GM19455 (cell line): Measurements from ENCODE around the gene CD109.
"Not testable (repeated sequence)": the region's sequence is repeated elsewhere in the genome, so short reads cannot be mapped to it uniquely, and the experiment has no call there.

Experiments used
- ATAC-seq: cut with Tn5 transposase; IDR thresholded peaks from one replicate; pipeline ENCODE4 v1.9.1; 2021; ENCODE audit not compliant: unreplicated experiment

Gene CD109

DNA sequence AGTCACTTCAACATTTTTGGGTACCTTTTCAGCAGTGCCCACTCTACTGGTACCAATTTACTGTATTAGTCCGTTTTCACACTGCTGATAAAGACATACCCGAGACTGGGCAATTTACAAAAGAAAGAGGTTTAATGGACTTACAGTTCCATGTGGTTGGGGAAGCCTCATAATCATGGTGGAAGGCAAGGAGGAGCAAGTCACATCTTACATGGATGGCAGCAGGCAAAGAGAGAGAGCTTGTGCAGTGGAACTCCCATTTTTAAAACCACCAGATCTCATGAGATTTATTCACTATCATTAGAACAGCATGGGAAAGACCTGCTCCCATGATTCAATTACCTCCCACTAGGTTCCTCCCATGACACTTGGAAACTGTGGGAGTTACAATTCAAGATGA, 12.4 kb upstream of the CD109 start:
- ATAC-seq: not testable (repeated sequence)

DNA sequence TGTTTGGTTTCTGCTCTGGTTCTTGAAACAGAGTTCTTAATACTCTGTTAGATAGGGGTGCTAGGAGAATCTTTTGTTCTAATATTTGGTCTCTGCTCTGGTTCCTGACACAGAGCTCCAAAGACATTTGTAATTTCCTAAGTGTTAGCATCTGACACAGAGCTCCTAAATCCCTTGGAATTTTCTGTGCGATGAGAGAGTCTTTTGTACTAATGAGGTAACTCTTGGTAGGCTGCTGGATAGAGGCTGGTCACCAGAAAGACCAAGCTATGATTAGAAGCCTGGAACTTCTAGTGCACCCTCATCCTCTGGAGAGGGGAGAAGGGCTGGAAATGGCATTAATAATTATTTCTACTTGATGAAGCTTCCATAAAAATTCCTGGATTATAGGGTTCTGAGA, 7.7 kb upstream of the CD109 start:
- no peak for ATAC-seq

DNA sequence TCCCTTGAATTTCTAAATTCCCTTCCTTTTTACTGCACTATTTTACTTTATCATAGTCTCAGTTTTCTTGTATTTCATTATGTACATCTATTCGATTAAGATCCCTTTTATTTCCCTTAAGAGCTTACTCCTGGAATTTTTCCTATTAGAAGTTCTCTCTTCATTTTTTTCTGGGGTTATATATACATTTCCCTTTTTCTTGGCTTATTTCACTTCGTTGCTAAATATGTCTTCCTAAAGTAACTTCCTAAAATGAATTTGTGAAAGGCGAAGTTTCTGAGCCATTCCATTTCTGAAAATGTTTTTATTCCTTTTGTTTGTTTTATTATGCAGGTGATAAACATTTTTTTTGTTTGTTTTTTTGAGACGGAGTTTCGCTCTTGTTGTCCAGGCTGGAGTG, 5.9 kb upstream of the CD109 start:
- ATAC-seq: no peak

DNA sequence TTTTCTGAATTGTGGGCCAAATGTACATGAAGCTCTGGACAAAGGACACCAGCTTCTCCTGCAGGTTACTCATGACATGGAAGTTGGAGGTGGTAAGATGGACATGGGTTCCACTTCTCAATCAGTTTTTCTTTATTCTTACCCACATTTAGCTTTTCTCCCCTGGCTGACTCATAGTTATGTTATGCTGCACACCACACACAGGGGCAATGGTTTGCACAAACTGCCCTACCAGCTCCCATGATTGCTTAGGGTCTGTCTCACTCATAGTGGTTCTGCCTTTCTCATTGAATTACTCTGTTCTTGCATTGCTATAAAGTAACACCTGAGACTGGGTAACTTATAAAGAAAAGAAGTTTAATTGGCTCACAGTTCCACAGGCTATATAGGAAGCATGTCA, 4.5 kb upstream of the CD109 start:
- no peak for ATAC-seq

DNA sequence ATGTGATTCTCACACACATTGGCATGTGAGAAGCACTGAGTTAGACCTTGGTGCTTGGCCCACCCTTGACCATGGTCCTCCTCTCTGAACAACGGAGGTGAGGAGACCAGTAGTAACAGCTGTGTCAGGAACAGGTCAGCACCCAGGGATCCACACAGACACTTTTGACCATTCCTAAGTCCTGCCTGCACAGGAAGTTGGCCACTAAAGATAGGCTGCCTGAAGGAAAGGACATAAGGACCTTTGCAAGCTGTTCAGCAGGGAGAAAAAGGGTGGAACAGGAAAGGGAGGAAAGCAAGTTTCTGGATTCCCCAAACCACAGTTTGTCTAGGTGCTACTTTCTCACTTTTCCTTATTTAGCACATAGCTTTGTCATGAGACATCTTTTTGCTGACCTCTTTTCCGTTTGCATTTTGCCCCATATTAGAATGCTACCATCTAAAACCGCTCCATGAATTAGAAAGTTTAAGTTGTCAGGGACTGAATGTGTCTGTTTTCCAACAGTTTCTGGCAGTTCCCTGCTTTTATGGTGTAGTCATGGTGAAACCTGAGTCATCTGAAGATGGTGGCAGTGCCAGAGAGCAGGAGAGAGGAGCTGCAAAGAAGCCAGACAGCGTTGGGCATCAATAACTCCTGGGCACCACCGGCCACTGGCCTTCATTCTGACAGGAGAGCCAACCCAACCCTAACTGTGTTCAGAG, 1.1 kb upstream of the CD109 start:
- no peak for ATAC-seq

DNA sequence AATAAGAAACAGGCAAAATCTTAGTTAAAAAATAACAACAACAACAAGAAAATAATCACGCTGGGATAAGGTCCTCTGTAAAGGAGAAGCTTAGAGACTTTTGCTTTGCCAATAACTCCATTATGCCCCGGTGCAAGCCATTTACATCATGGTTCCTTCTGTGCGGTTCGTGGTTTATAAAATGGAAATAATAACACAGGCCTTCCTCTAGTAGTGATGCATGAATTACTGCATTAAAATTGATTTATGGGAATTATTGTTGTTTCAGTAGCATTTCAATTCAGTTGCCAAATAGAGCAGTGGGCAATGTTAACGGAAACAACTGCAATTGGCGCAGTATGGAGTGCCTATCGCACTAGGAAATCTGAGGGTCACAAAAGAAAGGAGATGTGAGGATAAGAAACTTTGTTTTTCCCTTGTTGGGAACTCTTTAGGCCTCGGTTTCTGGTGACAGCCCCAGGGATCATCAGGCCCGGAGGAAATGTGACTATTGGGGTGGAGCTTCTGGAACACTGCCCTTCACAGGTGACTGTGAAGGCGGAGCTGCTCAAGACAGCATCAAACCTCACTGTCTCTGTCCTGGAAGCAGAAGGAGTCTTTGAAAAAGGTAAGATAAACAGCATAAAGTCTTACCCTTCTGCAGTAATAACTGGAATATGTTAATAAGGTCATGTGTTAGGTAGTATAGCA, 1.1 kb downstream of the CD109 start:
- no peak for ATAC-seq

DNA sequence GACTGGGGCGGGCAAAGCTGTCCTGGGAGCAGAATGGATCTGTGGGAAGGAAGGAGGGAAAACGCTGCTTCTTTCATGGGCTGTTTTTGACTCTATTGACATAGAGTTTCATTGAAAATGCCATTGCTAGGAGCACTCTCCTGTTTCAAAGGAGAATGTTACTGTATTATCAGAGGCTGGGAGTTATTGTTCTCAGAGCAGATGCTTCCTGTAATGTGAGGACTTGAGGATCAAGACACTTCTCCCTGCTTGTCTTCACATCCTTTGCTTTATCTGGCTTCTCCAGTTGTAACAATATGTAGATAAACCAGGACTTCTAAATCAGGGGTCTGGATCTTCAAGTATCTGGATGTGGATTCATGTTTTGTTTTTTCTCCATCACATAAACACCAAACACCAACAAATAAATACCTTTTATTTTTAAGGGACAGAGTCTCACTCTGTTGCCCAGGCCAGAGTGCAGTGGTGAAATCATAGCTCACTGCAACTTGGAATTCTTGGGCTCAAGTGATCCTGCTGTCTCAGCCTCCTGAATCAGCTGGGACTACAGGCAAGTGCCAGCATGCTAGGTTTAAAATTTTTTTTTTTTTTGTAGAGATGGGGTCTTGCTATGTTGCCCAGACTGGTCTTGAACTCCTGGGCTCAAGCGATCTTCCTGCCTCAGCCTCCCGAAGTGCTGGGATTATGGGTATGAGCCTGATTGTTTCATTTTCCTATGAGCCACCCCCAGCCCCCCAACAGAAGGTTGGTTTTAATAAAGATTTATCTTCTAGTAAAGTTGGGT, 3.9 kb downstream of the CD109 start:
- no peak for ATAC-seq

DNA sequence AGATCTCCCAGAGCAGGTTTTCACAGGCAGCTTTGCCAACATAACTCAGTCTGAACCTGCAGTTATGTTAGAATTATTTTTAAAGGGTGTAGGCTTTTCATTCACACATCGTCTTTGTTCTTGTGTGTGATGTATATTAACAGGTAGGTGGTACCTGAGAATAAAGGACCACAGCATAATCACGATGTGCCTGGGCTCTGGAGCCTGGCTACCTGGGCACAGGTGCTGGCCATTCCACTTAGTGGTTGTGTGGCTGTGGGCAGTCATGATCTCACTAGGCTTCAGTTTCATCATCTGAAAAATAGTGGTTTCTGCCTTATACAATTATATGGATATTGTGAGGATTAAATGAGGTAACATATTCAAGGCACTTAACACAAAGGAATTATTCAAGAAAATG, 6.4 kb downstream of the CD109 start:
- ATAC-seq: no peak

DNA sequence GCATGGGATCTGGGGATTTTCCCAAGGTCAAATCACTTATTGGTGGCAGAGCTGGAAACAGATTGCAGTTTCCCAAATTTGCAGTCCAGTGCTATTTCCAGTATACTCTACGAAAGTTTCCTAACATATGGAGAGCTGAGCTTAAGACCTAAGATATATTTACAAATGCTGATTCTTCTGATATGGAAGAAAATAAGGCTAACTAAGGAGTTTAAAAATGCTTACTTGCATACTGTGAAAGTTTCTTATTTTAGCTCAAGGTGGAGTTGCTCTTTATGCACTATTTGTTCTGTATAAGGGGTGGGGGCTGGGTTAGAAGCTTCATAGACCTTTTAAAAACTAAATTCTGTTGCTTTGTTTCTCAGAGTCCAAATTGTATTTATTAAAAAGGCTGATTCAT, 7.5 kb downstream of the CD109 start:
- ATAC-seq: no peak

DNA sequence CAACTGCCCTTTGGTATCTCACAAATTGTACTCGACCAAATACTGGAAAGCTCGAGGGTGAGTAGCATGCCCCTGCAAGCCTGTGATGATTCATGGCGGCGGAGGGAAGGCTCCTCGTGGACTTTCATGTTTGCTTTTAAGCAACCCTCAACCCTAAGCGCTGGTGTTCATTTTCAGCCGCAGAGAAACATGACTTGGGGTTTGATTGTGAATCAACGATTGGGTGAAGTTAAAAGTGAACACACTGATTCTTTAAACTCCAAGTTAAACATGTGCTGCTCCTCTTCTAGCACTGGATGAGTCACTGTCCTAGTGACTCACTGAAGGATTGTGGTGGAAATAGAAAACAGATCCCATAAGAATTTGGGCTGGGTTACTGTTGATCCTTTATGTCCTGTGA, 8.3 kb downstream of the CD109 start:
- ATAC-seq: no peak

DNA sequence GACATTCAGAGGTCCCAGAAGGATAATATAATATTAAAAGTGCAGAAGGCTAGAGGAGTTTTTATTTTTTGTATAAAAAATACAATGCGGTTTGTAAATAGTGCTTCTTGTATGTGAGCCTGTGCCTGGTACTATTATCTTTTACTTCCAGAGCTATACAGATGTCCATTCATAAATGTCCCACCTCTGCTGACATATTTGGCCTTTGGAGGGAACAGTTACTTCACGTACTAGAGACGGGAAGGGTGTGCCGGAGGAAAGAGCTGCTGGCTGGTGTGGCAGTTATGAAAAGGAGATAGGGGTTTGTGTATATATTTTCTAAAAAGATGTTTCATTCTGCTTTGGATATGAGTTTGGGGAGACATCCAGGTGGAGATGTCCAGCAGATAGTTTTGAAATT, 8.8 kb downstream of the CD109 start:
- no peak for ATAC-seq

DNA sequence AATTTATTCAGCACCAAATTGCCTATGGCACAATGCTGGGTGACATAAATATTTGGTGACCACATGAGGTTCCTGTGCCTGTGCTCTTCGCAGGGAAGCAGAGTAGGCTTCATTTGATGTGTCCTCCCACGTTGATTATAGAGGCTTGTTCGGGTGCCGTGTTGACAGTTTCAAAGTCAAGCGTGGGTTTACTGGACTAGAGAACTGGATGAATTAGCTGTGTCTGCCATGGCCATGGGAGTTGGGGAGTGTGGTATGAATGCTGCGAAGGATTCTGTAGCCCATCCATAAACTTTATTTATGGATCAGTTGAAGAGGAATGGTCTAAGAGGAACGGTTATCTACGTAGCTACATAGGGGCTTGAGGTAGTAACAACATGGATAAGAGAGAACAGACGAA, 11.0 kb downstream of the CD109 start:
- ATAC-seq: no peak

DNA sequence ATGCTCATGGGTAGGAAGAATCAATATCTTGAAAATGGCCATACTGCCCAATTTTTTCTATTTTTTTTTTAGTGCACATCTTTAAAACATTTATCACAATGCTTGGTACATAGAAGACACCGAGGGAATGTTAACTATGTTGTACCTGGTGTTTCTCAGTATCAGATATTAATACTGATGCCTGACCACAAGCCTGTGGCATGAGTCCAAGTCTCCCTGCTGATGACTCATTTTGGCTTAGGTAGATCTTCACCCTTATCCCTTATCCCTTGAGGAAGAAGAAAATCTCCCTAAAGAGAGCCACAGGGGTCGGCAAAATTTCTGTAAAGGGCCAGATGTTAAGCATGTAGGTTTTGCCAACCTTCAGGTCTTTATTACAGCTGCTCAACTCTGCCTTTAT, 14.5 kb downstream of the CD109 start:
- ATAC-seq: no peak

DNA sequence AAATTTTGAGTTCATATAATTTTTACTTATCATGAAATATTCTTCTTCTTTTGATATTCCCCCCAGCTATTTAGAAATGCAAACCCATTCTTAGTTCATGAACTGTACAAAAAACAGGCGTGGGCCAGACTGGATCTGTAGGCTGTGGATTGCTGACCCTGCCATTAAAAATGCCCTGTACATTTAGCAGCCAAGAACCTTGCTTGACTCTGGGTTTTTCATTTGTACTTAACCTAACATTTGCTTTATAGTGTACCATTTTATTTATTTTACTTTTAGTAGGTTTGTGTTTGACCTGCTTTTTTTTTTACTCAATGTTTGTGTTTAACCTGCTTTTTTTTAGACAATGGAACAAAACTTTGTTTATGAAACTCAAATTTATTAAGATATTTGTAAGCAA, 14.9 kb downstream of the CD109 start:
- no peak for ATAC-seq

DNA sequence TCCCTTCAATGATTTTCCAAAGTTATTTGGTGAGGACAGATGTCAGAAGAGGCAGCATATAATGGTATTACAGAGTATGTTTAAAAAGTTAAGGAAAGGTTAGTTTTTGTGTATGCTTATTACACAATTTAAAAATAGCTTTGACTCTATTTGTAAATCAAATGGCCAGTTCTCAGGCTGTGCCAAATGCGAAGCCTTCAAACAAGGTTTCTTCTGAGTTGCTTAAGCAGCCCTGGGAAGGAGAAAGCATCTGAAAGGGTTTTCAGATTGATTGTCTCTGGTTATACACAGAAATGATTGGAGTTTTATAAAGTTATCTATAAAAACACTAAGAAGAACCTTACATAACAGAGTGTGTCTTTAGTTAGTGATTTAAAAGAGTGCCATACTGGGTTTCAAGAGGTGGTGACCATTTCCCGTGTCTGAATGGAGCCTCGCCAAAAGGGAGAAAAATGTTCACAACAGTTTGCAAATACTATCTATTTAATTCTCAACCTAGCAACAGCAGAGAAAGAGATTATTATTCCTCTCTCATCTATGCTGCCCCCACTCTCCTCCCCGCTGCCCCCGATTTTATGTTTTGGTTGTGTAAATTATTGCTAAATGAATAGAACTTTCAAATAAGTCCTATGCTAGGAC, 16.7 kb downstream of the CD109 start:
- ATAC-seq: no peak

DNA sequence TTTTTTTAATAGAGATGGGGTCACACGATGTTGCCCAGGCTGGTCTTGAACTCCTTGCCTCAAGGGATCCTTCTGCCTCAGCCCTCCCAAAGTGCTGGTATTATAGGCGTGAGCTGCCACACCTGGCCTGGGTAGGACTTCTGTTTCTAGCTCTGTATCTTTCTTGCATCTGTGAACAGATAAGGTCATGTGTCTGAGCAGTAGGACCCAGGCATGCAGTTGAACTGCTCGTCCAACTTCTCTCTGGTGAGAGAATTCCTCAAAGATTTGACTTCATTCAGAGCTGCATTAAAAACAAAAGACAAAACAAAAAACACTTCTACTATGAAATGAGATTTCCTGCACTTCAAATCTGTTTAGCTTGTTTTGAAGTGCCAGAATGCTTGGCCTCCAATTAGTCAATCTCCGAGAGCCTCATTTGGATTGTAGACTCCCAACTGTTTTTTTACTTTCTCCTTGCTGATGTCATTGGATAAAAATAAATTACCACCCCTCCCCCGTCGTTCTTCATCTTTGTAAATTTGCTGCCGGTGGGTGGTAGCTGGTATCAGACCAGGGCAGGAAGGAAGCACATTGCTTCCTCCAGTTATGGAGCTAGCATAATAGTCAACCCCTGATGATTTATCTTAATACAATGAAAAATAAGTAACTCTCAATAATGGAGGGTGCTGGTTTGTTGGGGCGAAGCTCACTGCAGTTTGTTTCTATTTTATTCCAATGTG, 17.6 kb downstream of the CD109 start:
- no peak for ATAC-seq

DNA sequence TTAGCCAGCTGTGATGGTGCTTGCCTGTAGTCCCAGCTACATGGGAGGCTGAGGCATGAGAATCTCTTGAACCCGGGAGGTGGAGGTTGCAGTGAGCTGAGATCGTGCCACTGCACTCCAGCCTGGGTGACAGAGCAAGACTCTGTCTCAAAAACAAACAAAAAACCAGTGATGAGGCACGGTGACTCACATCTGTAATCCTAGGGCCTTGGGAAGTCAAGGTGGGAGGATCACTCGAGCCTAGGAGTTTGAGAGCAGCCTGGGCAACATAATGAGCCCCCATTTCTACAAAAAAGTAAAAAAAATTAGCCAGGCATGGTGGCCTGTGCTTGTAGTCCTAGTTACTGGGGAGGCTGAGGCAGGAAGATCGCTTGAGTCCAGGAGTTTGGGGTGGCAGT, 19.1 kb downstream of the CD109 start:
- ATAC-seq: not testable (repeated sequence)

DNA sequence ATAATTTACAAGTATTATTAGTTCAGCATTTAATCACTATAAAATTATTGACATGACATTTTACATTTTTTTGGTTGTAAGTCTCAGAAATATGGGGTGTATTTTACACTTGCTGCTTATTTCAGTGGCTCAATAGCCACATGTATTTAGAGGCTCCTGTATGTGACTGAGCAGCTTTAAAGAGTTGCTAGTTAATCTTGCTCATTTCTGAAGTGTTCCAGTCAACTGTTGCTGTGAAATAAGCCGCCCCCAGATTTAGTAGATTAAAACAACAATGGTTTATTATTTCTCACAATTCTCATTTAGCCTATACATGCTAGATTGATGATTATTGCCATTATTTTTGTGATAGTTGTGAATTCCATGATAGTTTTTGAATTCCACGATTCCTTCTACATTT, 23.0 kb downstream of the CD109 start:
- ATAC-seq: no peak

DNA sequence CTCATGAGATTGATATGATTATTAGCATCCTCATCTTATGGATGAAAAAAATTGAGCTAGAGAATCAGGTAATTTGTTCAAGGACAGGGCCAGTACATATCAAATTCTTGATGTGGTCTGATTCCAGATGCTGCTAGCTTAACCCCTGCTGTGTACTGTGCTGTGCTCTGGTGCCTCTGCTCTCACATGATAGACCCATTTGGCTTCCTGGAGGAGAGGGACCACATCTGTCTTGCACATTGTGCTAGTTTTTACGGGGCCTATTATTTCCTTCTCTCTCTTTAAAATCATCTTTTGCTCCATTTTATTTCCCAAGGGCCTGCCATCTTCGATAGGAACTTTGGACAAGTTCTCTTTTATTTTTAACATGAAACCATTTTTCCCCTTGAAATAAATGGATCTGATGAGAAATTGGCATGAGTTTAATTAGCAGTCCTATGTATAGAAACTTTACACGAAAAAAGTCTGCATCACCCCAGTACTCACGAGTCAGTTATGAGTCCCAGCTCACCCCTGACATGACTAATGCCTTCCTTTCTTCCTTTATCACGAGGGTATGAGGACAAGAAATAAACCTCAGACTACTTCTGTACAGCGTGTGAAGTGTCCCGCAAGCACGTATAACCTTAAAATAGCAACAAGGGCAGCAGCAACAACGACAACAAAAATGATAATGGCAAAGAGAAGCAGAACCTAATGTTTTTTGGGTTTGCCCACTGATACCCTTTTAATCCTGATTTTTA, 26.5 kb downstream of the CD109 start:
- ATAC-seq: no peak

DNA sequence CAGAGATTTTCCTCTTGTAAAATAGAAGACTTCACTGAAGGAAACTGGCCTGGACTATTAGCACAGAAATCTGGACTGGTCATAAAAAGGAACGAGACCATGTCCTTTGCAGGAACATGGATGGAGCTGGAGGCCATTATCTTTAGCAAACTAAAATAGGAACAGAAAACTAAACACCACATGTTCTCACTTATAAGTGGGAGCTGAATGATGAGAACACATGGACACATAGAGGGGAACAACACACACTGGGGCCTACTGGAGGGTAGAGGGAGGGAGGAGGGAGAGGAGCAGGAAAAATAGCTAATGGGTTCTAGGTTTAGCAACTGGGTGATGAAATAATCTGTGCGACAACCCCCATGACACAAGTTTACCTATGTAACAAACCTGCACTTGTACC, 27.5 kb downstream of the CD109 start:
- not testable (repeated sequence) for ATAC-seq
